GM12891 (cell line): ENCODE results near the gene DYNLT5.
"Not testable (repeated sequence)": the region's sequence is repeated elsewhere in the genome, so short reads cannot be mapped to it uniquely, and the experiment has no call there.

Experiments
- DNase-seq: peaks from one replicate; pipeline ENCODE4 v3.0.0; 2011; ENCODE audit warnings: low spot score; ENCODE audit not compliant: insufficient read length
- FAIRE-seq: peaks from 2 replicates; lab custom pipeline; 2011; peaks lifted over from hg19 to GRCh38; lab: Jason Lieb, UNC
- PAX5 ChIP-seq: IDR thresholded peaks from 2 replicates; pipeline ENCODE4 v1.6.1; 2011; ENCODE audit warnings: low read length, moderate library complexity, mild to moderate bottlenecking; ENCODE audit not compliant: insufficient read depth, severe bottlenecking
- POLR2A ChIP-seq: IDR thresholded peaks from 2 replicates; pipeline ENCODE4 v1.6.1; 2011; ENCODE audit warnings: low read depth, low read length, control low read depth
- POLR2AphosphoS5 ChIP-seq: IDR thresholded peaks from 2 replicates; pipeline ENCODE4 v1.6.1; 2011; ENCODE audit warnings: low read depth, low read length, control low read depth
- POU2F2 ChIP-seq: IDR thresholded peaks from 2 replicates; pipeline ENCODE4 v1.6.1; 2011; ENCODE audit warnings: low read depth, mild to moderate bottlenecking, control low read depth, low read length, moderate library complexity
- SPI1 ChIP-seq: IDR thresholded peaks from 2 replicates; pipeline ENCODE4 v1.6.1; 2011; ENCODE audit warnings: low read depth, low read length, control low read depth
- TAF1 ChIP-seq: IDR thresholded peaks from 2 replicates; pipeline ENCODE4 v1.6.1; 2011; ENCODE audit warnings: low read depth, low read length, control low read depth

The DYNLT5 gene

DNA sequence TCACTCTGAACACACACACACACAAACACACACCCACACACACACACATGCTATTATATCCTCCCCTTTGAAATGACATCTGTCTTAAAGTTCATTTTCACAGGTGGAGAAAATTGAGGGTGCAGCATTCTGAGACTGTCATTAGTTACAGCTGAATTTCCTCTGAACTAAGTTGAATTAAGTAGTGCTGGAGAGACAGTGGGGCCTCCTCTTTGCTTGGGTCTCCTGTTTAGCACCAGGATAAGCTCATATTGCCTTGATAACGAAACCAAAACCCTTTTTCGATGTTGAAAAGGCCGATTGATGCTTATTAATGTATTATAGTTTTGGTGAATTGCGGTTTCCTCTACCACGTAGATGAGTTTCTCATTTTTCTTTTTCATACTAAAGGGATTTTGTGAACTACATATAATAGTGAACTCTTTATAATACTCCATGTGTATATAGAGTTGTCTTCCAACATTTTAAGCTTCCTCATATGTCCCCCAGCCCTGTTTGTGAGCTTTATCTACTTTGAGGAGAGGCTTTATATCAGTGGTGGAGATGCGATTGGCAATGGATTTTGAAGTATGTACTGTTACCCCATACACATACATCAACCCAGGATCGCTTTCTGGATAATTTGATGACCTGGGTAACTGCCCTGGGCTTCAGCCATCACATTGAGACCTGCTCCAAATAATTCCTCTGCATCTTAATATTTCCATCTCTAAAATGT, 17.4 kb downstream of the DYNLT5 start:
- DNase-seq: no peak
- no peak for FAIRE-seq
- TF ChIP-seq PAX5 (no peak), POU2F2 (no peak)

DNA sequence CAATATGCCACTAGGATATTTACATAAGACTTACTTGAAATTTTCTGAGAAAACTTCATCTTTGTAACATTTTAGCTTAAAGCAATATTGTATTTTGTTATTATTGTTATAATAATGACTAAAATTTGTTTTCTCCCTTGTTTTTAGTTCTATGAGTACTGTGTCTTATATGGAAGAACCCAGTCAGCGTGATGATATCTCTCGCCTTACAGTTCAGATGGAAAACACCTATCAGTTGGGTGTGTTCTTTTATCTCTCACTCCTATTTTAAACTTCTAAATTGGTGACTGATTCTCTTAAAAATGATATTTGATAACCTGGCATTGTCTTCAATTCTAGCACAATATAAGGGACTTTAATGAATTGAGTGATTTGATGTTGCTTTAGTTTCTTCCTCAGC, 18.0 kb downstream of the DYNLT5 start:
- TF ChIP-seq POLR2AphosphoS5: no peak
- no peak for TF ChIP-seq POLR2A
- FAIRE-seq (no peak), DNase-seq (no peak)

DNA sequence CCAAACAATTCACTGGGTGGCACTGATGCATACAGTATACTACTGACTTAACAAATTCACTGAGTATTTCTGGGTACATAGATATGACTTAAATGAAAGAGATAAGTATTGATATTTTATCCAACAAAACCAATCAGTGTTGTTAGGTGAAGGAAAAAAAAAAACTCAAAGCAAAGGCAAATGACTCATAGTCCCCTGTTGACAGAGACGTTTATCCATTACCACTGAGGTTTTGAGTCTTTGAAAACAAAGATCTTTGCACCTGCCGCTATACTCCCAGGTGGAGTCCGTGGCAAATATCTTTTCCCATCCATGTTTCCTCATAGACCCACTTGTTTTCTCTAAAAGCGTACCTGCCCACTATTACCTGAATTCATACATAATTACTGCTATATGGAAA, 18.4 kb downstream of the DYNLT5 start:
- FAIRE-seq: no peak
- DNase-seq: no peak
- no peak for TF ChIP-seq POLR2AphosphoS5
- no peak for TF ChIP-seq POU2F2

DNA sequence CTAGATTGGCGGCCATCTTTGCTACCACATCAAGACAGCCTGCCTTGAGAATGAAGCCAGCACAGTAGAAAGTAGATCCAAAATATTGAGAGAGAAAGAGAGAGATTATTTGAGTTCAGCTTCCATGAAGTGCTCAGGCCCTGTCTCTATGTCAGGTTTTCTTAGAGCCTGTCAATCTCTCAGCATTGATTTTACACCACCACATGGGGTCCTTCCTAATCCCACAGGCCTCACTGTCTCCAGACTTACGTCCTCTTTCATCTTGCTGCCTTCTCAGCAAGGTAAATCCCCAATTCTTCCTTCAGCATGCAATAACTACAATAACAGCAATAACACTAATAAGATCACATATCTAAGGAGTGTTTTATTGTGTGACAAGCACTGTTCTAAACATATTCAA, 21.0 kb downstream of the DYNLT5 start:
- no peak for TF ChIP-seq POLR2AphosphoS5
- TF ChIP-seq POU2F2: no peak
- TF ChIP-seq POLR2A: no peak
- TF ChIP-seq SPI1: no peak
- FAIRE-seq (no peak), DNase-seq (no peak)

DNA sequence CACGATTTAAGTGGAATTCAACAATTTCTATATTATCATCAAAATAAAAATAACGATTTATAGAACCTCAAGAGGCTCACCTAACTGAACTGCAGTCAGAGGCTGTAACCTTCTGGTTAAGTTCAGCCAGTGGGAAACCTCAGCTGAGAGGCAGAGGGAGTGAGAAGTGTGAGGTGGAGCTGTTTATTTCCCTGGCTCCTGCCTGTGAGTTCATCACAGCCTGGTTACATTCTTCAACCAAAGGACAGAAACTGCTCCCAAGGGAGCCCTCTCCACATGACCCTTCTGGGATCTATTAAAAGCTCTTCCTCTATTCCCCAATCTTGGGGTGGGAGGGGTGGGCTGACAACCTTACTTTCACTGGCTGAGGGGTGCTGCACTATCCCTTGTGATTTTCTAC, 22.2 kb downstream of the DYNLT5 start:
- FAIRE-seq (no peak), DNase-seq (no peak)
- TF ChIP-seq POU2F2 (no peak), SPI1 (no peak), POLR2AphosphoS5 (no peak), POLR2A (no peak), TAF1 (no peak), PAX5 (no peak)

DNA sequence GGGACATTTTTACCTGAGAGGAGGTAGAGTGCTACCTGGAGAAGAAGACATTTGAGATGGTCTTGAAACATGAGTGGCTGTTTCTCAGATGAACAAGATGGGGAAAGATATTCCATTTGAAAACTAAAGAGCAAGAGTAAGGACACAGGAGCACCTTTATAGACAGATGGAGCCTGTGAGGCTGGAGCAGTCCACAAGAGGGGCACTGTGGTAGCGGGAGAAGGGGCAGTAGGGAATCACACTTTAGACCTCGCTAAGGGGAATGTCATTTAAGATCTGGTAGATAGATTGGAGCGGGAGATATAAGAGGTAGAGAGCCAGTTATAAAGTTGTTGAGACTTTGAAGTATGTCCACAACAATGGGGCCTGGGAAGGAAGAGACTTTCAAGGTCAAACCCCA, 23.4 kb downstream of the DYNLT5 start:
- no peak for DNase-seq
- no peak for TF ChIP-seq POLR2AphosphoS5
- TF ChIP-seq POLR2A: no peak
- no peak for TF ChIP-seq TAF1
- TF ChIP-seq PAX5: no peak
- FAIRE-seq: no peak

DNA sequence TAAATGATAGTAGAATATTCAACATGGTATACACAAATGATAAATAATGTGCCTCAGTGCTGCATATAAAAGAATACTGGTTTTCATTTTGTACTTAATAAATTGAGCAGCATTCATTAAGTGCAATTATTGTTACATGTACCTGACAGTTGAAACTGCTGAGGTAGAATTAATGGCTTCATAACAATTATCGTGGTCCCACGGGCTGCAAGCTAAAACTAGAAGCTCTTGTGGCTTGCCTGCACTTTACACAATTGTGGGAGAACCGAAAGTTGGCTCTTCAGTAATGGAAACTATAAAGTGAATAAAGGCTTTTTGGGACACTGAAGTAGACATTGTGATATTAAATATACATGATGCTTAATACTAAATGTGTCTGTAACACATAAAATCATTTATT, 25.6 kb downstream of the DYNLT5 start:
- DNase-seq (no peak), FAIRE-seq (no peak)
- no peak for TF ChIP-seq POU2F2
- TF ChIP-seq PAX5: no peak
- no peak for TF ChIP-seq POLR2AphosphoS5
- TF ChIP-seq SPI1: no peak
- TF ChIP-seq POLR2A: no peak
- no peak for TF ChIP-seq TAF1

DNA sequence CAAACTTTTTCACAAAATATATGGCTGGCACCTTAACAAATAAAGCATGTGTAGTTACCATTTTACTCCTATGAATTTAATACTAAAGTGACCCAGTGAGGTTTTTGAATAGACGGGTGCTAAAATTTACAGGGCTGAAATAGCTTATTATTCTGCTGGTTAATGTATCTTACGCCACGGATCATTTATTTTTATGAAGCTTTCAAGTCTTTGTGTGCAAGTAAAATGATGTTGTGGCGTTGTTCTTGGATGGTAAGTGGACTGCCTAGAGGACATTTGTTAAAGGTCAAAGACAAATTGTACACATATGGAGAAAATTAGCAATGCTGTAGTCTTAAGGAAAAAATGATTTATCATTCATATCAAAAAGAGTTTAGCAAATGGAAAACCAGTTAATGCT, 26.0 kb downstream of the DYNLT5 start:
- DNase-seq: no peak
- TF ChIP-seq POU2F2 (no peak), PAX5 (no peak), SPI1 (no peak), TAF1 (no peak), POLR2A (no peak), POLR2AphosphoS5 (no peak)
- no peak for FAIRE-seq

DNA sequence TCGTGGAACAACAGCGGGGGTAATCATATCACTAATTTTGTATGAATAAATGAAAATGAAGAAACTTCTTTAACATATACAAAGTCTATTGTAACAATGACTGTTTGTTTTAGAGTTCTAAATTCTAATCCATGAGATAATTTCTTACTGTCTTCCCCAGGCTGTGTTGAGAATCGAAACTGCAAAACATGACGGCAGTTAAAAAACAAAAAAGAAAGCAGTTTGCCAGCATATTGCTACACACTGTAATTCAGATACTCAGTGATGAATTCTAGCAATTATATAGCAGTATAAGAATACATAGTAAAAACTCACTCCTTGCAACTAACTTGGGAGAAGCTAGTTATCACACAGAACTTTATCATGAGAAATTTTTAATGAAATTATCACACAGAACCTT, 26.7 kb downstream of the DYNLT5 start:
- FAIRE-seq (no peak), DNase-seq (no peak)
- TF ChIP-seq POLR2AphosphoS5 (no peak), SPI1 (no peak), POLR2A (no peak), PAX5 (no peak), POU2F2 (no peak), TAF1 (no peak)

DNA sequence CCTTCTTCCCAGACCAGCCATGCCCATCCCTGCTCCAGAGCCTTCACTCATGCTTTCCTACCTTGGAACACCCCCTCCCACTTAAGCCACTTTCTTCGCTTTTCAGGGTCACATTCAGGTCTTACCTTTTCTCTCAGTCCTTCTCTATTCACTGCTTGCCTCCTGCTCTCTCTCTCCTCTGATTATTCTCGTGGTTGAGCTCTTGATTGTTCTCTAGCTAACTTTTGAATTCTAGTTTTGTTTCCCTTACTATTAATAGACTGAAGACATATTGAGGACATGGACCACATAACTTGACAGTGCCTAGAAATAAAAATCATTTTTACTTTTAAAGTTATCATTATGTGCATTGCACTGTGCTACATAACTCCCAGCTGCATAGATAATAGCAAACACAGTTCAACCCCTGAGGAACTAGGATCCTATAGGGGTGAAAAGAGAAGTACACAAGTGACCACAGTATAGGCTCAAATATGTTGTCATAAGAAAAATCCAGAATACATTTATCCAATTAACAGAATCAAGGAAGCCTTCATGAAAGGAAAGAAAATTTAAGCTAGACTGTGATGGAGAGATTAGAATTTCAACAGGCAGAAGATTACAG, 27.3 kb downstream of the DYNLT5 start:
- TF ChIP-seq POLR2A (no peak), TAF1 (no peak), POU2F2 (no peak), SPI1 (no peak), PAX5 (no peak), POLR2AphosphoS5 (no peak)
- FAIRE-seq: no peak
- DNase-seq: no peak

DNA sequence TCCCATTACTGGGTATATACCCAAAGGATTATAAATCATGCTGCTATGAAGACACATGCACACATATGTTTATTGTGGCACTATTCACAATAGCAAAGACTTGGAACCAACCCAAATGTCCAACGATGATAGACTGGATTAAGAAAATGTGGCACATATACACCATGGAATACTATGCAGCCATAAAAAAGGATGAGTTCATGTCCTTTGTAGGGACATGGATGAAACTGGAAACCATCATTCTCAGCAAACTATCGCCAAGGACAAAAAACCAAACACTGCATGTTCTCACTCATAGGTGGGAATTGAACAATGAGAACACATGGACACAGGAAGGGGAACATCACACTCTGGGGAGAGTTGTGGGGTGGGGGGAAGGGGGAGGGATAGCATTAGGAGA, 33.5 kb downstream of the DYNLT5 start:
- DNase-seq, FAIRE-seq: not testable (repeated sequence)

DNA sequence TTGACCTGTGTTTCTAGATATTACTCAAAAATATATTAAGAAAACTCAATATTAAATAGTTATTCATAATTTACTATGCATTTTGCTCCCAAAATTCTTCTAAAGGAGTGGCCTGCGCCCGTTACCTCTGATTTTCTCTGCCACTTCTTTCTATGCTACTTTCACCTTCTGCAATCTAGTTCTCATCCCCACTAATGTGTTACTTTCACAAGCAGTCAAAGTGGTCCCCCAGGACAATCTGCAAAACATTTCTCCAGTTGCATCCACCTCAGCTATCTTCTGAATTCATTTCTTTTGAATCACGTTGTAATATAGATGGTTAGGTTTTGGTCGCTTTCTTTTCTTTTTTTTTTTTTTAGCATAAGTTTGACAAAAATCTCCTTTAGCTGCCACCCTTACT, 35.4 kb downstream of the DYNLT5 start:
- DNase-seq (no peak), FAIRE-seq (peak; percentile 66)
- no peak for TF ChIP-seq POLR2A
- TF ChIP-seq PAX5: no peak
- TF ChIP-seq TAF1: no peak
- TF ChIP-seq POU2F2: no peak
